NOMO-1 treated with DMSO at 0.1 percent for 48 hours (cell line): ENCODE results near the gene PGBD5.
"Not testable (repeated sequence)": the region's sequence is repeated elsewhere in the genome, so short reads cannot be mapped to it uniquely, and the experiment has no call there.

Source experiments
- DNase-seq: peaks from one replicate; lab custom pipeline; 2025; ENCODE audit not compliant: unreplicated experiment; lab: John Stamatoyannopoulos, UW

Gene PGBD5, protein sequence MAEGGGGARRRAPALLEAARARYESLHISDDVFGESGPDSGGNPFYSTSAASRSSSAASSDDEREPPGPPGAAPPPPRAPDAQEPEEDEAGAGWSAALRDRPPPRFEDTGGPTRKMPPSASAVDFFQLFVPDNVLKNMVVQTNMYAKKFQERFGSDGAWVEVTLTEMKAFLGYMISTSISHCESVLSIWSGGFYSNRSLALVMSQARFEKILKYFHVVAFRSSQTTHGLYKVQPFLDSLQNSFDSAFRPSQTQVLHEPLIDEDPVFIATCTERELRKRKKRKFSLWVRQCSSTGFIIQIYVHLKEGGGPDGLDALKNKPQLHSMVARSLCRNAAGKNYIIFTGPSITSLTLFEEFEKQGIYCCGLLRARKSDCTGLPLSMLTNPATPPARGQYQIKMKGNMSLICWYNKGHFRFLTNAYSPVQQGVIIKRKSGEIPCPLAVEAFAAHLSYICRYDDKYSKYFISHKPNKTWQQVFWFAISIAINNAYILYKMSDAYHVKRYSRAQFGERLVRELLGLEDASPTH

DNA sequence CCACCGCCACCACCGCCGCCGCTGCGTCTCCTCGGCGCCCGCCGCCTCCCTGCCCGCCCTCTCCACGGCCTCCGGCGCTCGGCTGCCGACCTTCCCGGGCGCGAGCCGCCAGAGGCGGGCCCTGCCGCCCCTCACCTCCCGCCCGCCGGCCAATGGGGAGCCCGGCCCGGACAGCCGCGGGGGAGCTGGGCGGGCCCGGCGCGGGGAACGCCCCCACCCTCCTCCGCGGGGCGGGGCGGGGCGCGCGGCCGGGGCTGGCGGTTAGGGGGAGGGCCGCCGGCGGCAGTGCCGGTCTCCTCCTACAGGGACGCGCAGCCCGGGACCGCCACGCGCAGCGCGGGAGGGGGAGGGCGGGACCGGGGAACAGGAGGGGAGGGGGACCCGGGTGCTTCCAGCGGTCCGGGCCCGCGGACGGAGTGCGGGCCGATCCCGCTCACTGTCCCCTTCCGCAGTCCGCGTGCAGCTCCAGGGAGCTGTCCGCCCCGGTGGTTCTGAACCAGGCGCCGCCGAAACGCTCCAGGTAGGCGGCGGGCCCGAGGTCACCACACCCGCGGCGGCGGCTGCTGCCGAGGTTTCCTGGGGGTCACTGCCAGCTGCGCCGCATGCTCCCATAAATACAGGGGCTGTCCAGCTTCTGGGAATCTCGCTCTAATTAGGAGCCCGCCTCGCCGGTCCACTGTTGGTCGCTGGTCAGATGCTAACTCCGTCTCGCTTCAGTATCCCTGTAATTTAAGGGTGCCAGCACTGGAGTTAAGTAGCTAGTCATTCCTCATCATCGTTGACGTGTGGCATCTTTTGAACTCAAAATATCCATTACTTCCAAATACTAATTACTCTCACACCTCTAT is at the start of gene PGBD5:
Gene PGBD5, minus strand, starts transcription at position 87 of the 848 bp plus-strand sequence. CDS start 404 bp downstream, outside the sequence.
- peak; percentile 39 for DNase-seq

DNA sequence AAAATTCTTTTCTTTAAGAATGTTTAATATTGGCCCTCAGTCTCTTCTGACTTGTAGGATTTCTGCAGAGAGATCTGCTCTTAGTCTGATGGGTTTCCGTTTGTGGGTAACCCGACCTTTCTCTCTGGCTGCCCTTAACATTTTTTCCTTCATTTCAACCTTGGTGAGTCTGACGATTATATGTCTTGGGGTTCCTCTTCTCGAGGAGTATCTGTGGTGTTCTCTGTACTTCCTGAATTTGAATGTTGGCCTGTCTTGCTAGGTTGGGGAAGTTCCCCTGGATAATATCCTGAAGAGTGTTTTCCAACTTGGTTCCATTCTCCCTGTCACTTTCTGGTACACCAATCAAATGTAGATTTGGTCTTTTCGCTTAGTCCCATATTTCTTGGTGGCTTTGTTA is 48.8 kb upstream of the PGBD5 start:
- DNase-seq: peak; percentile 8

DNA sequence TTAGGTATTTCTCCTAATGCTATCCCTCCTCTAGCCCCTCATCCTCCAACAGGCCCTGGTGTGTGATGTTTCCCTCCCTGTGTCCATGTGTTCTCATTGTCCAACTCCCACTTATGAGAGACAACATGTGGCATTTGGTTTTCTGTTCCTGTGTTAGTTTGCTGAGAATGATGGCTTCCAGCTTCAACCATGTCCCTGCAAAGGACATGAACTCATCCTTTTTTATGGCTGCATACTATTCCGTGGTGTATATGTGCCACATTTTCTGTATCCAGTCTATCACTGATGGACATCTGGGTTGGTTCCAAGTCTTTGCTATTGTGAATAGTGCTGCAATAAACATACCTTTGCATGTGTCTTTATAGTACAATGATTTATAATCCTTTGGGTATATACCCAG is 44.6 kb upstream of the PGBD5 start:
- not testable (repeated sequence) for DNase-seq

DNA sequence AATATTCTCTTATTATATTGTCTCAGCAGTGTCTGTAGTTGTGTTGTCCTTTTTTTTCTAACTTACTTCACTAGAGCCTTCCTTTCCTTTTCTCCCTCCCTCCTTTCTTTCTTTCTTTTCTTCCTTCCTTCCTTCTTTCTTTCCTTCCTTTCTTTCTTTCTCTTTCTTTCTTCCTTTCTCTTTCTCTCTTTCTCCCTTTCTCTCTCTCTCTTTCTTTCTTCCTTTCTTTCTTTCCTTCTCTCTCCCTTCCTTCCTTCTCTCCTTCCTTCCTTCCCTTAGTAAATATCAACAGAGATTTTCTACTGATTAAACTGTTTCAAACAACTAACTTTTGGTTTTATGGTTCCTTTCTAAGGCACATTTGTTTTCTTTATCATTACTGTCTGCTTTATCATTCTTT is 43.1 kb upstream of the PGBD5 start:
- no peak for DNase-seq

DNA sequence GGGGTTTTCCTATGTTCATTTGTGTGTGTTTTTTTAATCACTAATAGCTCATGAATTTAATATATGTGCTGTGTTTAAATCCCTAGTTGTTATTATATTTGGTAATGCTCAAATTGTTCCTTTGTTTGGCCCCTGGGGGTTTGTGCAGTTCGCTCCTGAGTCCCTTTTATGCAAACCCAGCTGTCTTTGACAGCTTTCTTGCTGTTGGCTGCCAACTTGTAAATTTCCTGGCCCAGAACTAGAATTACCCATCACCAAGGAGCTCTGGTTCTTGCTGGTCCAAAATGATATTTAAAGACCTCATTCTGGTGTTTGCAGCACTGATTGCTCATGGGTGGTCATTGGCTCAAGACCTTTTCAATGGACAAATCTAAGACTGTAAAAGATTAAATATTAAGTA is 39.6 kb upstream of the PGBD5 start:
- DNase-seq: no peak

DNA sequence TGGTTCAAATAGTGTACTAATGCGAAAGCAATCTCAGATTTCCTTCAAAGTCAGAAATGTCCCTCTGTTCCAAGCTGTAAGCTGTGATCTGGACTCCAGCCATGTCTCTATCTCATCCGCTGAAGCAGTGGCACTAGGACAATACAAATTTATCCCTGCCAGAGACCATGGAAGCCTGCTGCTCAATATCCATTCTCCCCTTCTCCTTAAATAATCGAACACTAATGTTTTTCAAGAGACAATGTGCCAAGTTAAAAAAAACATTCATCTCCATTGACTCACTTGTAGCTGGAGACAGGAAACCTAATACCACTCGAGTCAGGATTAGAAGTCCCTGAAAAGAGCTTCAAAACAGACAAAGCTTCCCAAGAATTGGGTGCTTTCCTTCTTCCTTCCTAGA is 38.5 kb upstream of the PGBD5 start:
- no peak for DNase-seq

DNA sequence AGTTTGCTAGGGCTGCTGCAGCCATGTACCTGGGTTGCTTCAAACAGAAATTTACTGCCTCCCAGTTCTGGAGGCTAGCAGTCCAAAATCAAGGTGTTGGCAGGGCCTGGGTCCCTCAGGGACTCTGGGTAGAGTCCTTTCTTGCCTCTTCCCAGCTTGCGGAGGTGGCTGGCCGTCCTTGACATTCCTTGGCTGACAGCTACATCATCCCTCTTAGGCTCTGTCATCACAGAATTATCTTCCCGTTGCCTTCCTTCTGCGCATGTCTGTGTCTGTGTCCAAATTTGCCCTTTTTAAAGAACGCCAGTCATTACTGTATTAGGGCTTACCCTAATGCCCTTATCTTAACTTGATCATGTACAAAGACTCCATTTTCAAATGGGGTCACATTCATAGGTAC is 37.6 kb upstream of the PGBD5 start:
- DNase-seq: no peak

DNA sequence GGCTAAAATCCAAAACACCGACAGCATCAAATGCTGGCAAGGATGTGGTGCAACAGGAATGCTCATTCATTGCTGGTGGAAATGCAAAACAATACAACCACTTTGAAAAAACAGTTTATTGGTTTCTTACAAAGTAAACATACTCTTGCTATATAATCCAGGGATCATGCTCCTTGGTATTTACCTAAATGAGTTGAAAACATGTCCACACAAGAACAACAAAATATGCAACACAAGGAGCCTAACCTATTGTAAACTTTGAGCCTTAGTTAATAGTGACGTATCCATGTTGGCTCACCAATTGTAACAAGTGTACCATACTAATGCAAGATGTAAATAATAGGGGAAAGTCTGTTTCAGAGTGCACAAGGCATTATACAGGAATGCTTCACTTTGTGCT is 37.2 kb upstream of the PGBD5 start:
- DNase-seq: no peak

DNA sequence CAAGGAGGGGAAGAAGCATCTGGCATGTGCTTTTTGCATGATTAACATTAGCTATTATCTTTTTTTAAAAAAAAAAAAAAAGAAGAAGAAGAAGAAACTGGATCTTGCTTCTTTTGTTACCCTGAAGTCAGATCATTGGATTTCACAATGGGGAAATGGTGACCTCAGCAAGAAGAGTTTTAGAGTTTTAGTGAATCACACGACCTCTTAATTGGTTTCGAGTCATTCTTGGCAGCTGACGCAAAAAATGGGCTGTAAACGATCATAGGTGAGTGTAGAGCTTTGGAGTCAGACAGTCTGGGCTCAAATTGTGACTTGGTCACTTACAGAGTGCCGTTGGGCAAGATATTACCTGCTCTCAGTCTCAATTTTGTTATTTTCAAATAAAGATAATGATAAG is 33.3 kb upstream of the PGBD5 start:
- peak; percentile 88 for DNase-seq

DNA sequence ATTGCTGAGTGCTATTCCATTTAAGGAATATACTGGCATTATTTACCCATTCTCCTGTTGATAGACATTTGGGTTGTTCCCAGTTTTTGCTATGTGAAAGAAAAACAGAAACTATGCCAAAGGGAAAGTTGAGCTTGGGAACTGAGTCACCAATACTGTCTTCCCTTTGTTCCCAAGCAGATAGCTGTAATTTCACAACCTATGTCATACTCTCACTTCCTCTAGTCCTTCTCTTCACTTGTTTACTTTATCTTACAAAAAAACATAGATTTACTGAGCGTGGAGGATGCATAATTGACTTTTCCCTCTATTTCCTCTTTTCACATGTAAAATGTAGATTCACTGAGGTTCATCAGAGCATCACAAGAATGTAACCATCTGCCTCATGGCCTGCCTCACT is 32.4 kb upstream of the PGBD5 start:
- peak; percentile 80 for DNase-seq

DNA sequence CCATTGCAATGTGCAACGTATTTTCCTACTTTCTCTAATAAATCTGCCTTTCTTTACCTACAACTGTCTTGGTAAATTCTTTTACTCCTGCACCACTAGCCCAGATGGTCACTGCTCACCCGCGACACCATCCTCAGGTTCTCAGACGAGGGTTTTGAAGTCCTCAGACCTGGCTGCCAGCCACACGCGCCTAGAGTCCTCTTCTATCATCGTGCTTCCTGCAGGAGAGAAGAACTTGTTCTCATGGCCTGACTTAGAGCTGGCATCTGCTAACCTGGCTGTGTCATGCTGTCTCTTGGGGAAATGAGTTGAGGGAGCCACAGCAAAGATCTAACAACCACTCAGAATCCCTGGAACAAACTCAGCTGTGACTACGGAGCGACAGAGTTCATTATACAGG is 30.3 kb upstream of the PGBD5 start:
- DNase-seq: no peak

DNA sequence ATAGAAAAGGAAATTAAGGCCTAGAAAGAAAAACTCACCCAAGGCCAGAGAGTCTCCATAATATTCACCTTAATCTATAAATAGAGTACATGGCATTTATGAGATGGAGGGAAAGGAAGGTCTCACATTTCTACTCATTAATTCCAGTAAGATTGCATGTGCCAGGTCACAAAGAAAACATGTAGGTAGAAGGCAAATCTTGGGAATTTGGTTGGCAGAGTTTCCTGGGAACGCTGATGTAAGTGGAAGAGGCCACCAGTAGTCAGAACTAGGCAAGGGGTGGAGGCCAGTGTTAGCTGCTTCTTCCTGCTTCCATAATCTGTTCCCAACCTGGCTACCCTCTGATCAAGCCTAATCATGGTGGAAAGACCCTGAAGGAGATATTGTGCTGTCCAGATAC is 29.2 kb upstream of the PGBD5 start:
- no peak for DNase-seq

DNA sequence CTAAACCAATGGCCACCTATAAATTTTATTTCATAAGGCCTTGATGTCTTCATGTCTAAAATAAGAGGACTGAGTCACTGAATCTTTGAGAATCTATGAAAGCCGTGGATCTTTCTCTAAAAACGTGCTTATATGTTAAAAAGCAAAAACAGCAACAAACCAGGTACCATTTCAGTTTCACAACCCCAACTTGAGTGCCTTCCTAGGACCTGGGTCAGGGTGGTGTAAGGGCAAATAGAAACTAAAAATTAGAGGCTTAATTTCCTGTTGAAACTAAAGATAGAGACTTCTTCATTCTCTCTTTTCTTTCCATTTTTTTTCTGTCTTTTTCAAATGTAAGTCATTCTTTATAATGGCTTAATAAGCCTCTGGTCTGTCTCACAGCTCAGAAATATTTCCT is 27.2 kb upstream of the PGBD5 start:
- DNase-seq: no peak

DNA sequence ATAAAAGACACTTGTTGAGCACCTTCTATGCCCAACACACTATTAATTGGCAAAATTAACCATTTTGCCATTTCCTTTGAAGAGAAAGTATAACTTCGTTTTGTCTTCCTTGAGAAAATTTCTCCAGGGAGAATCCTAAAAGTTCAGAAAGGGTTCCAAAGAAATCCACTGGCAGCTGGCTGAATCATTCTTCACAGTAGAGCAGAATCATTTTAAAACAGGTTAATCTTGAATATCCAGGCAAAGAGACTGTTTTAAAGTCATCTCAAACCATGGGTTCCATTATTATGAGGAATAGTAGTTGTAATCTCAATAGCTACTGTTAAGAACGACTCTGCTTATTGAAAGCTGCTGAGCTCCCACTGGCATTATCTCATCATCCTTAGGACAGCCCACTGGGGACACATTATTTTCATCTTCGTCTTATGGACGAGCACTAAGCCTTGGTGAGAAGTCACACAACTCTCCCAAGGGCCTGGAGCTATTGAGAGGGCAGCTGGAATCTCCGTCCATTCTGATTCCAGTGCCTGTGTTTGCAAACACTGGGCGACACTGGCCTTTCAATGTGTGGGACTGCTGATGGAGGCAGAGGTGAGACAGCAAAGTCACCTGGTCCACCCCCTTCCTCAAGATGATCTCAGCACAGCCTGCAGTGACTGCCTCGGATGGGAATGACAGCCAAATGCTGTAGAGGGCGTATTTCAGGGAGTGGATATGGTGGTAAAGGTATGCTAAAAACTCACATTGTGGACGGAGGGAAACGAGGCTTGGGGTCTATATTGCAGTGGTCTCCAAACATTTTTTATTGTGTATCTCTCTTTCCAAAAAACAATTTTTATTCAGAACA is 15.3 kb upstream of the PGBD5 start:
- DNase-seq: no peak

DNA sequence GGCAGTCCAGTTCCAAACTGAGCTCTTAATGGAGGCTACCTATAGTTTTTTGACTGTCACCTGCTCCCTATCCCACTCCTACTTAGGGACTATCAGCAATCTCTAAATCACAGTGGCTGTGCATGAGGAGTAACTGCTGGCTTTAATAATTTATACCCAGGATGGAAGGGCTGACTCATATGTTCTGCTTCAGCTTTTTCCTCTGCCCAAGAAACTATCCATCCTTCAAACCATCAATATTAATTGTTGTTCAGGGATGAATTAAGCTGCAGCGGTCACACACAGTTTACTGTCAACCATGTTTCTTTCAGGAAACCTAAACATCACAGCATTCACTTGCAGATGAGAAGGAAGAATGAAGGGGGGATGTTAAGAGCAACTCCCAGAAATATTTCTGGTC is 9.0 kb upstream of the PGBD5 start:
- no peak for DNase-seq

DNA sequence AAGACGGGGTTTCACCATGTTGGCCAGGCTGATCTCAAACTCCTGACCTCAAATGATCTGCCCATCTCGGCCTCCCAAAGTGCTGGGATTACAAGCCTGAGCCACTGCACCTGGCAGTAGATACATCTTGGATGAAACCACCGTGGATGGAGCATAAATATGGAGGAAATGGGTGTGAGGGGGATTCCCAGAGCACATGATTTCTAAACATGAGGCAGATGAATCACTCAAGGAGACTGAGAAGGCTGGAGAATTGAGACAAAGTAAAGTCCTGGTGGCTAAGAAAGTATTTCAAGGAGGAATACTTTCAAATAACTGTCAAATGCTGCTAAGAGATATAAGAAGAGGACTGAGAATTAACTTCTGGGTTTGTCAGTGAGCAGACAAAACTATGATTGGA is 5.4 kb upstream of the PGBD5 start:
- DNase-seq: no peak

DNA sequence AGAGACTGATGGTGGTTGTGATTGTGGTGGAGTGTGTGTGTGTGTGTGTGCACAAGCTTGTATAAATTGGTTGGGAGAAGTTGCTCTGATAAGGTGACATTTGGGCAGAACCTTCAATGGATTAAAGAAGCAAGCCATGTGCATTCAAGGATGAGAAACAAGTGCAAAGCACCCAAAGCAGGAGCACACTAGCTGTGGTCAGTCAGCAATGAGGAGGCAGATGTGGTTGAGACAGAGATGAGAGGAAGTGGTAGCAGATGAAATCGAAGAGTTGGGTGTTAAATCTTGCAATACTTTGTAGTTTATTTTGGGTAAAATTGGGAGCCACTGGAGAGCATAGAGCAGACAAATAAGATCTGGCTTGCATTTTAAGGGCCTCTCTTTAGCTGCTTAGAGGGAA is 4.4 kb upstream of the PGBD5 start:
- DNase-seq: peak; percentile 37

DNA sequence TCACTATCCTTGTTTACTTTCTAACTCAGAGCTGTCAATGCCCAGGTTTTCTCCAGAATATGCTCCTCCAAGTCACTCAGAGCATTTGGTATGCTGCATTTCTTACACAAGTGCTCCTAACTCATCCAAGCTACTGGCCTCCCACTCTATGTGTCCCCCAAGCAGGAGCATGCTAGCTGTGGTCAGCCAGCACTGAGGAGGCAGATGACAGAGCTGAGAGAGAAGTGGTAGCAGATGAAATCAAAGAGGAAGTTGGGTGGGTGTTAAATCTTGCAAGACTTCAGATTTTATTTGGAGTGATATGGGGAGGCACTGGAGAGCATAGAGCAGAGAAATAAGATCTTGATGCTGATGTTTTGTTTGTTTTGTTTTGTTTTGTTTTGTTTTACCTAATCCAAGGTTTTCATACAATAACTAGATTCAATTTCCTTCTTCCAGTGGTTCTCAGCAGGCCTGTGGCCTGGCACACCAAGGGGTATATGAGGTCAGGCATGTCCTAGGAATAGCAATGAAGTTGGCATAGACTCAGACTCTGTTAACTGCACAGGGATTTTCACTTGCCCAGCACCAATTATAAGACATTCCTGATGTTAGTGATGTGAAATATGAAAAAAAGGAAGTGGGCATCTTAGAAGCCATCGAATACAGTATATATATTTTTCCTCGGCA is 3.1 kb upstream of the PGBD5 start:
- peak; percentile 28 for DNase-seq

DNA sequence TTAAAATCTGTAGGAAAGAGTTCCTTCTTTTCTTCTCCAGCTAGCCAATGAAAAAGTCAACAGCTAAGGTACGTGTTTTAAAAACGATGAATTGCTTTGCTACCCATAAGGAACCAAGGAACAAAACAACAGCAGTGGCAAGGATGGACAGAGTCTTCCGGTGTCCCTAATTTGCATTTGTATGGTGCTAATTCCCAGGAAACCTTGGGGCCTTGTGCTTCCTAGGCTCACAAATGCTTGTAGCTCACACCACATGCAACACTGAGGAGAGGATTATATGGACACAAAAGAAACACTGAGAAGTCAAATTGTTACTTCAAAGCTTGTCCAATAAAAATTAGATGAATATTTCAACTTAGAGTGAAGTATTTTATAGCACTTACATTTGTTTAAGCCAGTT is 1.8 kb upstream of the PGBD5 start:
- no peak for DNase-seq

DNA sequence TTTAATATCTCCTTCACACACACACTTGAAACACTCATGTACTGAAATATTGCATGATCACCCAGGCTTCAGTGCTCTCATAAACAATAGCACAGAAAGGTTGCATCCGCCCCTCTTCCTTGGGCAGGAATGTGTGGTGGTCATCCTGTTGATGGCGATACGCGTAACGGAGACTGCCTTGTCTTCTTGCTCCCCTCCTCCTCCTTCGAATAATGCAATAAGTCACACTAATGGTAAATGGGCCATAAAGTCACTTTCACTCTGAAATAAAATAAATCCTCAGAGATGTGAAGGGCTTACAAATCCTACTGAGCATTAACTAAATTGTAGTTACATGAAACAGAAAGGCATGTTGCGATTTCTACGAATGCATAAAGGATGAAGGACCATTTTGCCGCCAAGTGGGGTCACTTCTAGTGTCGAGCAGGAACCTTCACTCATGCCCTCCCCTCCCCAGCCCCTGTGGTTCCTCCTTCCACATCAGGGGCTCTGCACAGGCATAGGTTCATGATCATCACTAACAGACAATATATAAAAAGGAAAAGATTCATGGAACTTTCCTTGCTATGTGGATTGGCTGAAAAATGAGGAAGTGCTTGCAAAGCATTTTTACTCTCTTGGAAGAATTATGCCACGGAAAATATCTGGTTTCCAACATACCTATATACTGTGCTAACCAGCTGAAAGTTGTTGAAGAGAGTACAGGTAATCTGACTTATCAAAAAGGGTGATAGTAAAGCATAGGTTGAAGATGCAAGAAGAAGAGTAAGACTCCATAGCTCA is 1.2 kb upstream of the PGBD5 start:
- no peak for DNase-seq
